ENCODE measurements around the gene MAEA.
"Not testable (repeated sequence)": the region's sequence is repeated elsewhere in the genome, so short reads cannot be mapped to it uniquely, and the experiment has no call there.

MAEA gene

GRCh38 chr4:1283711-1284110 is 6.0 kb upstream of the MAEA start:
- DNase-seq, result no peak

GRCh38 chr4:1285151-1285789 is 4.4 kb upstream of the MAEA start:
- no peak for DNase-seq

DNA sequence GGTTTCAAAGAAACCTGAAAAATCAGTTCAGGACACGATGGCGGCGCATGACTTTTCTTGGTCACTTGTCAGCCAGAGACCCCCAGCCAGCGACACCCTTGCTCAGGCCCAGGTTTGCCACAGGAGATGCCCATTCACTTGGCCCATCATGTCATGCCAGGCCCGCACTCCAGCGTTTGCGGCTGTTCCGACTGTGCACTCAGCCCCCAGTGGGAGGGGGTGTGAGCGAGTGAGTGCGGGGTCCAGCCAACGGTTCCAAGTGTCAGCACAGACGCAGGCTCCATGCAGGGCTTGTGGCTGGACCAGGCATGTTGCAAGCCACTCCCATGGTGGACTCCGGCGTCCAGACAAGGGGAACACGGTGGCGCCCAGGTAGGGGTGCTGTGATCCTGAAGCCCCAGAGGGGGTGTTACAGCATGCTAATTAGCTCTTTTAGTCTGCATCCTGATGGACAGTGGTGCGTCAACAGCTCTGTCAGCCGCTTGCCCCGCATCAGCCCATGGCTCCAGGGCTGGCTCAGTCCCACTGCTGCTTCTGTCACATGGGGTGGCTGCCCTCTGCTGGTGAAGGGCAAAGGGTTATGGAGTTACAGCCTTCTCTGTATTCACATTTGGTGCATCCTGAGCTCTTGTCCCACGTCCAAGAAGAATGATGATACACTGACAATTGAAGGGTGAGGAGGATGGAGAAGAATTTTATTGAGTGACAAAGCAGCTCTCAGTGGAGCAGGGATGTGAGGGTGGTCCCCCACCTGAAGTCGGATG is 3.7 kb upstream of the MAEA start:
- no peak for DNase-seq

GRCh38 chr4:1288786-1289185 is 905 bp upstream of the MAEA start:
- no peak for DNase-seq

DNA sequence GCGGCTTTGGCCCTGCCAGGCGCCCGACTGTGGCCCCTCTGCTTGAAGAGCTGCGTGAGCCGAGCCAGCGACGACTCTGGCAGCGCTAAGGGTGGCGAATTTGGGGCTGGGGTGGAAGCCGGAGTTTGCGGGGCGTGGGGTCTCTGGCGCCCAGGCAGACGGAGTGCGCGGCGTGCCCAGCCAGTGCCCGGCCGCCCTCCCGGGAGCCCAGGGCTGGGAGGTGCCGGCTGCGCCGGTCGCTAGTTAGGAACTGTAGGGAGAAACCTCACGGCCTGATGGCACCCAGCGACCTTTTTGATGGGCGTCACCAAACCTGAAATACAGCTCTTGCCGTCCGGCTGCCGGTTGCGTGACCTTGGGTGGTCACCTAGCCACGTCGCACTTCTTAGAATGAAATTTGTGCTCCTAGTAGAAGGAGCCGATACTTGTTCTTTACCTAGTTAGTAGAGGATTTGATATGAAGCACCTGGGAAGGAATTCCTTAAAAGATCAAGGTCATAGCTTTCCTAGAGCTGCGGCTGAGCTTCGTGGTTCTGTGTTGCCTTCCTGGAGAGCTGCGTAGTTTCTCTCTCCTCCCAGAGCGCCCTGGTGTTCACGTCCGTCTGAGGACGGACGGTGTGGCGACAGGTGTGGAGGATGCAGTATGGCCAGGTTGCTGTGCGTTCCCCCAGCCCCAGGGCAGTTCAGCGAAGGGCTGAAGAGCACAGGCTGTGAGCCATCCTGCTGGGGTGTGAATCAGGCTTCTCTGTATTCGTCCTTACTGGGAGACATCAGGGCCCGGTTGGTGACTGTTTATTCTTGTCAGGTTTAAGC is 680 bp downstream of the MAEA start:
- no peak for DNase-seq

DNA sequence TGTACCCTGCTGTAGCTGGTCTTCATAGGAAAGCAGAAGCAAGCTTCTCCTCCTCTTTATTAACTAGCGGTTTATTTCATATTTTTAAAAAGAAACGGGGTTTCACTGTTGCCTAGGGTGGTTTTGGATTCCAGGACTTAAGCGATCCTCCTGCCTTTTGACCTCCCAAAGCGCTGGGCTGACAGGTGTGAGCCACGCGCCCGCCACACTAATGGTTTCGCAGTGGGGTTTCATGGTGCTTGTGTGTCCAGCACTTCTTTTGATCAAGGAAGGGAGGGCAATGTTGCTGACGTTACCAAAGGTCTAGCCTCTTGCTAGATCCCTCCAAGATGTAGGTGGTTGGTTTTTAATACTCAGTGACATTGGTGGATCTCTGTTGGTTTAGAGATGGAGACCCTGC is 1.4 kb downstream of the MAEA start:
- no peak for DNase-seq

GRCh38 chr4:1291996-1292702 is 2.5 kb downstream of the MAEA start:
- no peak for DNase-seq

DNA sequence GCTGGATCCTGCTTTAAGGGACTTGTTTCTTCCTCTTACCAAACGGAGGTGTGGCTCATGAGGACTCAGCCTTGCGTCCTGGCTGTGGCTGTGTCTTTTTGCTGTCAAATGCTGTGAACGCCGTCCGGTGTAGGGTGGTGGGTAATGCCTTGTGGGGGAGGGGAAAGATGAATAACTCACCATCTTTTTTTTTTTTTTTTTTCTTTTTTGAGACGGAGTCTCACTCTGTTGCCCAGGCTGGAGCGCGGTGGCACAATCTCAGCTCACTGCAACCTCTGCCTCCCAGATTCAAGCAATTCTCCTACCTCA is 3.0 kb downstream of the MAEA start:
- not testable (repeated sequence) for DNase-seq

DNA sequence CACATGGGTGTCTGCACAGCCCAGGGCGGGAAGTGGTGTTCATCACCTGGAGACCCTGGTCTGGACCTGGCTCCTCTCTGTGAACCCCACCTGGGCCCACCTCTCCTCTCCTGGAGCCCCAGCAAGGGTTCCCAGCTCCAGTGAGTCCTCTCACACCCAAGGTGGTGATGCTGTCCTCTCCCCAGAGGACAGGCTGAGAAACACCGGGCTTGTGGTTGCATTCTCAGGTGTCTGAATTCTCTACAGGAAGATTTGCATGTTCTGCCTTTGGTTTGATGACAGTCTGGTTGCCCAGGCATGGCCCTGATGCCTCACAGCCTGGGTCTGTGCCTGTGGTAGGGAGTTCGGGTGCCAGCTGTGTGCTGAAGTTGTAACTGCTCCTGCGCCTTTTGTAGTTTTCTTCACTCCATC is 3.8 kb downstream of the MAEA start:
- no peak for DNase-seq

DNA sequence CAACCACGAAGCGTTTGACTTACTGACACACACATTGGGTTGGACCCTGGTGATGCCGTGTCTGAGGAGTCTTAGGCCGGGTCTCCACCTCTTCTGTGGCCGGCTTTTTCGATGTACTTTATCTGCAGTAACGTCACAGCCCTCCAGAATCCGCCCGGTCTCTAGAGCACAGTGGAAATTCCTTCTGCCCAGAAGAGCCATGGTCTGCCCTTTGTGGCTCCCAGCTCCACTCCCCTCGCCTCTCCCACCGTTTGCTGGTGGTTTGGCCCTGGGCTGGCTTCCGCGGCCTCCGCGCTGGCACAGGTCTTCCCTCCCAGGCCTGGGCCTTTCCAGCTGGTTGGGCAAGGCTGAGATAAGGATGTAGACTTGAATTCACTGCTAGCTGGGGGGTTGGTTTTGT is 4.3 kb downstream of the MAEA start:
- DNase-seq, result no peak

DNA sequence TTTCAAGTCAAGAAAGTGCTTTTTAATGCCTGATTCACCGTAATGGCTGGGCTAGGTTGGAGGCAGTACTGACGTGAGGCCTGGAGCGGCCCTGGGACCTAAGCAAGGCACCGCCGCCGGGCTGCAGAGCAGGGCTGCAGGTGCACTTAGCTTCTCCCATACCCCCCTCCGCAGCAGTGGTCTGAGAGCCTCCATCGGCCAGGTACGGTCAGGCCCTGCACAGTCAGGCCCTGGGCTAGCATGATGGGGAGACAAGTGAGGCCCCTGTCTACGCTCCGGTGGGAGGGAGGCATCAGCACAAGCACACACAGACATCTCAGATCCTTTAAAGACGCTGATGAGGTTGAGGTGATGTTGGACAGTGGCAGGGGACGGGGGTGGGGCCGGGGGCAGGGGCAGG is 4.7 kb downstream of the MAEA start:
- no peak for DNase-seq

GRCh38 chr4:1294891-1295290 is 5.2 kb downstream of the MAEA start:
- no peak for DNase-seq

- DNase-seq, result no peak
Observed at GRCh38 chr4:1295405-1296055, 5.8 kb downstream of the MAEA start.

DNA sequence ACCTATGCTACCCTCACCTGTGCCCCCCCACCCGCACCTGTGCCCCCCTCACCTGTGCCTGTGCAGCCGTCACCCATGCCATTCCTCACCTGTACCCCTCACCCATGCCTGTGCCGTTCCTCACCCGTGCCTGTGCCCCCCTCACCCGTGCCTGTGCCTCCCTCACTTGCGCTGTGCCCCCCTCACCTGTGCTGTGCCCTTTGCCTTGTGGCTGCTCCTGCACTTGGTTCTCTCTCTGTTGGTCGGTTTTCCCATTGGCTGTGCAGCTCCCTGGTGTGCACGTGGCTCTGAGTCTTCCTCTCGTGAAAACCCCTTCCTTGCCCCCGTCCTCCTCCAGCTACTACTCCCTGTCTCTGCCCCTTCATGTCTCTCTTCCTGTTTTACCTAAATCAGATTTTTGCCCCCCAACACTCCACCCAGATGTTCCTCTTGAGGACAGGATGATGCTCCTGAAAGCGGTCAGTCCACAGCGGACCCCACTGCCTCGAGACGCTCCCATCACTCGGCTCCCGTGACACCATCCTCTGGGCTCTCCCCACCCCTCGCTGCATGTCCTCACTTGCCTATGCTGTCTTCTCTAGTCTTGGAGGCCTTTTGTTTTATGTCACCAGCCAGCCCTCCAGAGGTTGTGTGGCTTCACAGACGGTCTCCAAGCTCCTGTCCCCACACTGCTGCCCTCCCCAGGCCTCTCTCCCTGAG is 6.8 kb downstream of the MAEA start:
- DNase-seq, result no peak

GRCh38 chr4:1297023-1297395 is 7.3 kb downstream of the MAEA start:
- no peak for DNase-seq

DNA sequence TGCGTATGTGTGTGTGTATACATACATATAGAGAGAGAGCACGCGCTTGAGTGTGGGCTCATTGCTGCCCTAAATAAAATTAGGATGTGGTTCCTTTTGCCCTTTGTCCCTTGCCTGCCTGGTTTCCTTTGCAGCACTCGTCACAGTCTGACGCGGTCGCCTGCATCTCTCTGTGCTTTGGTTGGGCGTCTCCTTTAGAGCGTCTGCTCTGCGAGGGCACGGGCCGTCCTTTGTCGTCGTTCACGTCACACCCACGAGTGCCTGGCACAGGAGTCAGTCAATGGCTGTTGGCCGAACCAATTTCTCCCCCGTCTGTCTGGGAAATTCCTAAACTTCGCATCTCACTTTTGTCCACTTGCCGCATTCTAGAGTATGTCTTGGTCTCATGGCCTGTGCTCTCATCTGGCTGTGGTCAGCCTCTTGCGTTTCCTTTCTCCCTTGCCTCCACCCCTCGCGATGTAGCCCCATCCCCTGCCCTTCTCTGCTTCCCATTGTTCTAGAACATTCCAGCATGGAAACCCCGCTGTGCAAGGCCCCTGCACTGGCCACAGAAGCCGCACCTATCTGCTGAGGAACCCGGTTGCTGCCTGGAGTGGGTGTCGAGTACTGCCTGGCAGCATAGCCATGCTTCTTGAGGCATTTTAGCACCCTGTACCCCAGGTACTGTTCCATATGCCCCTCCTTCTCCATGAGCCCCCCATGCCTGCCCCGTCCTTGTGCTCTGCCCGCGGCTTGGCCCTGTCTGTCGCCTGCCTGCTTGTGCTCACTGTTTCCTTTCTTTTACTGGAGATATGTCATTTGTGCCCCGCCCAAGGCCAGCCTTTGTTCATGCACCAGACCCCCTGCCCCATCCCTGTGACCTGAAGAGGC is 8.0 kb downstream of the MAEA start:
- DNase-seq, result no peak

DNA sequence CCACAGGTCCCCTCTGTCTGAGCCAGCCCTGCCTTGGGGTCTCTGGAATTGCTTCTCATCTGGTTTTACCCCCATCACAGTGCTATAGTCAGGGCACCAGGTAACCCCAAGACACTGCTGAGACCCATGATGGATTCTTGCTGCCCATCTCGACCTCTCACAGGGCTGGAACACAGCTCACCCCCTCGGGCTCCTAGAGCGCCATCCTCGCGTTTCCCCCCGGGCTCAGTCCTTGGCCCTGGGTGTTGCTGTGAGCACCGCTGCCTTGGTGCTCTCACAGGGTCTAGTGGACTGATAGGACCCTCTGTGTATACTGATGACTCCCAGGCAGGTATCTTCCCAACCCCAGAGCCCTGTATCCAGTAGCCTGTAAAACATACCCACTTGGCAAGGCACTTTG is 8.8 kb downstream of the MAEA start:
- DNase-seq, result no peak

- no peak for DNase-seq
Observed at GRCh38 chr4:1299301-1299860, 9.7 kb downstream of the MAEA start.

GRCh38 chr4:1300466-1301455 is 11.1 kb downstream of the MAEA start:
- DNase-seq, result no peak

- no peak for DNase-seq
Observed at GRCh38 chr4:1302159-1302558, 12.5 kb downstream of the MAEA start.

All from activated gamma-delta T cell (primary cell).